ENCODE data around the gene SIGLEC14.

SIGLEC14 gene

GRCh38 chr19:51621178-51621577 is 25.4 kb downstream of the SIGLEC14 start:
- Histone ChIP-seq H3K4me2 (ENCODE audit: insufficient read depth, low read length) (no peak overlapping the region), H4K20me1 (ENCODE audit: insufficient read depth, low read length) (no peaks in the 10 kb centered on the region), H3K27me3 (ENCODE audit: insufficient read depth, low read length, poor library complexity) (no peaks in the 10 kb centered on the region), H3K9ac (ENCODE audit: low read depth, low read length) (no peak overlapping the region), H3K27ac (ENCODE audit: low read length) (no peak overlapping the region), H3K9me3 (ENCODE audit: insufficient read depth, low read length, severe bottlenecking) (no peaks in the 10 kb centered on the region), H3K79me2 (ENCODE audit: insufficient read depth, low read length) (no peaks in the 10 kb centered on the region), H3K4me1 (ENCODE audit: insufficient read depth, low read length) (no peaks in the 10 kb centered on the region), H2AFZ (ENCODE audit: low read depth, low read length) (no peak overlapping the region), H3K36me3 (ENCODE audit: insufficient read depth, low read length) (no peaks in the 10 kb centered on the region), H3K4me3 (ENCODE audit: low read depth in 1 of 2, low read length in 2 of 2) (no peak overlapping the region)
- DNase-seq (no peak), ATAC-seq (ENCODE audit: insufficient read depth, low read depth) (no peak)
- TF ChIP-seq EZH2 (IDR thresholded peaks at IDR 0.05; ENCODE audit: borderline replicate concordance, low read depth, low read length, severe bottlenecking) (no peak), CTCF (IDR thresholded peaks at IDR 0.05; ENCODE audit: borderline replicate concordance, extremely low read depth, low read length, poor library complexity, severe bottlenecking) (no peak)

- DNase-seq: no peak
- Histone ChIP-seq H3K9ac (ENCODE audit: low read depth, low read length) (no peak overlapping the region), H3K4me1 (ENCODE audit: insufficient read depth, low read length) (no peaks in the 10 kb centered on the region), H3K27me3 (ENCODE audit: insufficient read depth, low read length, poor library complexity) (no peaks in the 10 kb centered on the region), H2AFZ (ENCODE audit: low read depth, low read length) (no peak overlapping the region), H3K9me3 (ENCODE audit: insufficient read depth, low read length, severe bottlenecking) (no peaks in the 10 kb centered on the region), H3K4me3 (ENCODE audit: low read depth in 1 of 2, low read length in 2 of 2) (no peak overlapping the region), H3K4me2 (ENCODE audit: insufficient read depth, low read length) (no peak overlapping the region), H4K20me1 (ENCODE audit: insufficient read depth, low read length) (no peaks in the 10 kb centered on the region), H3K79me2 (ENCODE audit: insufficient read depth, low read length) (no peaks in the 10 kb centered on the region), H3K27ac (ENCODE audit: low read length) (no peak overlapping the region), H3K36me3 (ENCODE audit: insufficient read depth, low read length) (no peaks in the 10 kb centered on the region)
- TF ChIP-seq EZH2 (IDR thresholded peaks at IDR 0.05; ENCODE audit: borderline replicate concordance, low read depth, low read length, severe bottlenecking) (no peak), CTCF (IDR thresholded peaks at IDR 0.05; ENCODE audit: borderline replicate concordance, extremely low read depth, low read length, poor library complexity, severe bottlenecking) (no peak)
- no peak for ATAC-seq (ENCODE audit: insufficient read depth, low read depth)
These were observed 30.6 kb downstream of the SIGLEC14 start for GRCh38 chr19:51615991-51616390.

GRCh38 chr19:51614789-51615188 is 31.8 kb downstream of the SIGLEC14 start:
- DNase-seq (no peak), ATAC-seq (ENCODE audit: insufficient read depth, low read depth) (no peak)
- TF ChIP-seq CTCF (IDR thresholded peaks at IDR 0.05; ENCODE audit: borderline replicate concordance, extremely low read depth, low read length, poor library complexity, severe bottlenecking) (no peak), EZH2 (IDR thresholded peaks at IDR 0.05; ENCODE audit: borderline replicate concordance, low read depth, low read length, severe bottlenecking) (no peak)
- H3K79me2 ChIP-seq (ENCODE audit: insufficient read depth, low read length): no peaks in the 10 kb centered on the region
- H3K4me3 ChIP-seq (ENCODE audit: low read depth in 1 of 2, low read length in 2 of 2): no peak overlapping the region
- H3K27ac ChIP-seq (ENCODE audit: low read length): no peak overlapping the region
- no peaks in the 10 kb centered on the region for H3K27me3 ChIP-seq (ENCODE audit: insufficient read depth, low read length, poor library complexity)
- H3K36me3 ChIP-seq (ENCODE audit: insufficient read depth, low read length): no peaks in the 10 kb centered on the region
- H3K9me3 ChIP-seq (ENCODE audit: insufficient read depth, low read length, severe bottlenecking): no peaks in the 10 kb centered on the region
- no peak overlapping the region for H3K9ac ChIP-seq (ENCODE audit: low read depth, low read length)
- H4K20me1 ChIP-seq (ENCODE audit: insufficient read depth, low read length): no peaks in the 10 kb centered on the region
- H2AFZ ChIP-seq (ENCODE audit: low read depth, low read length): no peak overlapping the region
- H3K4me2 ChIP-seq (ENCODE audit: insufficient read depth, low read length): no peak overlapping the region
- no peaks in the 10 kb centered on the region for H3K4me1 ChIP-seq (ENCODE audit: insufficient read depth, low read length)

- no peaks in the 10 kb centered on the region for H3K4me1 ChIP-seq (ENCODE audit: insufficient read depth, low read length)
- ATAC-seq (ENCODE audit: insufficient read depth, low read depth) (no peak), DNase-seq (no peak)
- TF ChIP-seq EZH2 (IDR thresholded peaks at IDR 0.05; ENCODE audit: borderline replicate concordance, low read depth, low read length, severe bottlenecking): no peak
- TF ChIP-seq CTCF (IDR thresholded peaks at IDR 0.05; ENCODE audit: borderline replicate concordance, extremely low read depth, low read length, poor library complexity, severe bottlenecking): no peak
- H3K36me3 ChIP-seq (ENCODE audit: insufficient read depth, low read length): no peaks in the 10 kb centered on the region
- H3K9ac ChIP-seq (ENCODE audit: low read depth, low read length): no peak overlapping the region
- H3K4me2 ChIP-seq (ENCODE audit: insufficient read depth, low read length): no peak overlapping the region
- no peaks in the 10 kb centered on the region for H4K20me1 ChIP-seq (ENCODE audit: insufficient read depth, low read length)
- no peaks in the 10 kb centered on the region for H3K9me3 ChIP-seq (ENCODE audit: insufficient read depth, low read length, severe bottlenecking)
- H2AFZ ChIP-seq (ENCODE audit: low read depth, low read length): no peak overlapping the region
- H3K27me3 ChIP-seq (ENCODE audit: insufficient read depth, low read length, poor library complexity): no peaks in the 10 kb centered on the region
- no peak overlapping the region for H3K27ac ChIP-seq (ENCODE audit: low read length)
- no peaks in the 10 kb centered on the region for H3K79me2 ChIP-seq (ENCODE audit: insufficient read depth, low read length)
- H3K4me3 ChIP-seq (ENCODE audit: low read depth in 1 of 2, low read length in 2 of 2): no peak overlapping the region
These were observed 36.0 kb downstream of the SIGLEC14 start for GRCh38 chr19:51610576-51610975.

Data from DND-41 (cell line).